ENCODE results near the gene NCF4.

The NCF4 gene

GRCh38 chr22:36899498-36899897 lies 38.7 kb downstream of the NCF4 start:
- no peak for DNase-seq

GRCh38 chr22:36900225-36900624 lies 39.4 kb downstream of the NCF4 start:
- no peak for DNase-seq

- no peak for DNase-seq
These were observed 40.1 kb downstream of the NCF4 start for GRCh38 chr22:36900880-36901279.

GRCh38 chr22:36901411-36902142 lies 40.8 kb downstream of the NCF4 start:
- DNase-seq, result no peak

- no peak for DNase-seq
These were observed 41.5 kb downstream of the NCF4 start for GRCh38 chr22:36902143-36902926.

- DNase-seq, result no peak
These were observed 43.6 kb downstream of the NCF4 start for GRCh38 chr22:36904260-36904880.

GRCh38 chr22:36907253-36908195 lies 46.7 kb downstream of the NCF4 start:
- no peak for DNase-seq

GRCh38 chr22:36910461-36910860 lies 49.7 kb downstream of the NCF4 start:
- no peak for DNase-seq

GRCh38 chr22:36911887-36912661 lies 51.3 kb downstream of the NCF4 start:
- no peak for DNase-seq

- DNase-seq, result no peak
These were observed 52.1 kb downstream of the NCF4 start for GRCh38 chr22:36912694-36913426.

GRCh38 chr22:36913427-36914389 lies 52.9 kb downstream of the NCF4 start, which contains the start of gene CSF2RB:
Gene CSF2RB (plus strand): TSS chr22:36913628. CDS start chr22:36922208, 8,580 bp downstream.
- no peak for DNase-seq

GRCh38 chr22:36914390-36914752 lies 53.6 kb downstream of the NCF4 start:
- DNase-seq, result no peak

- no peak for DNase-seq
These were observed 55.2 kb downstream of the NCF4 start for GRCh38 chr22:36916034-36916433.

GRCh38 chr22:36918586-36919284 lies 57.9 kb downstream of the NCF4 start:
- DNase-seq, result no peak

- no peak for DNase-seq
These were observed 60.7 kb downstream of the NCF4 start for GRCh38 chr22:36921309-36922104.

GRCh38 chr22:36922105-36922608 lies 61.4 kb downstream of the NCF4 start:
- DNase-seq, result no peak

GRCh38 chr22:36922711-36923110 lies 61.9 kb downstream of the NCF4 start:
- no peak for DNase-seq

GRCh38 chr22:36923131-36923788 lies 62.5 kb downstream of the NCF4 start:
- no peak for DNase-seq

Data from NCI-H1092 treated with DMSO at 0.1 percent for 48 hours (cell line).